ENCODE measurements around the gene RAB3C.

Gene RAB3C

GRCh38 chr5:58765058-58765457, 182.2 kb downstream of the RAB3C start:
- no peak for DNase-seq (ENCODE audit: low read depth)
- no peak for TF ChIP-seq CTCF (IDR thresholded peaks at IDR 0.05; ENCODE audit: insufficient read depth, low read depth, low read length, missing control alignments)
- H3K4me3 ChIP-seq (ENCODE audit: low read depth, low read length), result no peak overlapping the region

- TF ChIP-seq CTCF (IDR thresholded peaks at IDR 0.05; ENCODE audit: insufficient read depth, low read depth, low read length, missing control alignments), result no peak
- DNase-seq (ENCODE audit: low read depth), result no peak
- H3K4me3 ChIP-seq (ENCODE audit: low read depth, low read length), result no peak overlapping the region
Observed at GRCh38 chr5:58767104-58767503, 184.2 kb downstream of the RAB3C start.

GRCh38 chr5:58770136-58770535, 187.3 kb downstream of the RAB3C start:
- DNase-seq (ENCODE audit: low read depth), result no peak
- no peak for TF ChIP-seq CTCF (IDR thresholded peaks at IDR 0.05; ENCODE audit: insufficient read depth, low read depth, low read length, missing control alignments)
- H3K4me3 ChIP-seq (ENCODE audit: low read depth, low read length), result no peak overlapping the region

- H3K4me3 ChIP-seq (ENCODE audit: low read depth, low read length), result no peak overlapping the region
- no peak for DNase-seq (ENCODE audit: low read depth)
- no peak for TF ChIP-seq CTCF (IDR thresholded peaks at IDR 0.05; ENCODE audit: insufficient read depth, low read depth, low read length, missing control alignments)
Observed at GRCh38 chr5:58771796-58772195, 188.9 kb downstream of the RAB3C start.

- TF ChIP-seq CTCF (IDR thresholded peaks at IDR 0.05; ENCODE audit: insufficient read depth, low read depth, low read length, missing control alignments), result no peak
- H3K4me3 ChIP-seq (ENCODE audit: low read depth, low read length), result no peak overlapping the region
- no peak for DNase-seq (ENCODE audit: low read depth)
Observed at GRCh38 chr5:58773744-58774441, 191.0 kb downstream of the RAB3C start.

- no peak for TF ChIP-seq CTCF (IDR thresholded peaks at IDR 0.05; ENCODE audit: insufficient read depth, low read depth, low read length, missing control alignments)
- DNase-seq (ENCODE audit: low read depth), result no peak
- H3K4me3 ChIP-seq (ENCODE audit: low read depth, low read length), result no peak overlapping the region
Observed at GRCh38 chr5:58774937-58775336, 192.1 kb downstream of the RAB3C start.

GRCh38 chr5:58775701-58776262, 192.9 kb downstream of the RAB3C start:
- DNase-seq (ENCODE audit: low read depth), result no peak
- no peak for TF ChIP-seq CTCF (IDR thresholded peaks at IDR 0.05; ENCODE audit: insufficient read depth, low read depth, low read length, missing control alignments)
- H3K4me3 ChIP-seq (ENCODE audit: low read depth, low read length), result no peak overlapping the region
